ENCODE measurements around the gene GPR26.

The GPR26 gene

GRCh38 chr10:123645615-123646014 is 20.5 kb upstream of the GPR26 start:
- no peak for DNase-seq (ENCODE audit: low read depth)

DNA sequence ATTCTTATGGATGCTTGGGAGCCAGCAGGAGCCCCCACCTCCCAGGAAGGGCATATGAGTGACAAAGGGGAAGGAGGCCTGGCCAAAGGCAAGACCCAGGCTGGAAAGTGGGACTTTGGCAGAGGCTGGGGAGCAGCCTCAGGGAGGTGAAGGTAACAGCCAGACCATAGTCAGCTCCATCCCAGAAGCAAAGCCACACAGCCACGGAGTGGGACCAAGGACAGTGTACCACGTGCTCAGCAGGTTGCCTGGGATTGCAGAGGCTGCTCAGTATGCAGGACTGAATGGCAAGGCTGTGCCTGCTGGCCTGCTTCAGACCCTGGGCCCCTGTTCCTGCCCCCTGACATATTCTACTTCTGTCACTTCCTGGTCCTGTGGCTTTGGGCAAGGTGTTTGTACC is 17.6 kb upstream of the GPR26 start:
- no peak for DNase-seq (ENCODE audit: low read depth)

DNA sequence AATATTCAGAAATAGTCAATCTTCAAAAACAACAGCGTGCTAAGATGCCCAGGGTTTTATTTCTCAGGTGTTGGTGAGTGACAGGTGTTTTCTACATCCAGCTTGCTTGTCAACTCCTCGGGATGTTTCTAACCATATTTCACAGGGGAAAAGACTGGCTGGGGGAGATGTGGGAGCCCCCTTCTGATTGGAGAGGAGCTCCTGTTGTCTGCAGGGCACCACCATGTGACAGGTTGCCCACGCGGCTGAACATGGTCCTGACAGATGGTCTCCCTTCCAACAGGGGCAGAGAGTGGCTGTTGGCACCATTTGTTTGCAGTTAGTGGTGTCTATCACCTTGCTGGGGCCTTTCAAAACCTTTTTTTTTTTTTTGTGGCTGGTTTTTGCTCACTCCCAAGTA is 16.5 kb upstream of the GPR26 start:
- no peak for DNase-seq (ENCODE audit: low read depth)

DNA sequence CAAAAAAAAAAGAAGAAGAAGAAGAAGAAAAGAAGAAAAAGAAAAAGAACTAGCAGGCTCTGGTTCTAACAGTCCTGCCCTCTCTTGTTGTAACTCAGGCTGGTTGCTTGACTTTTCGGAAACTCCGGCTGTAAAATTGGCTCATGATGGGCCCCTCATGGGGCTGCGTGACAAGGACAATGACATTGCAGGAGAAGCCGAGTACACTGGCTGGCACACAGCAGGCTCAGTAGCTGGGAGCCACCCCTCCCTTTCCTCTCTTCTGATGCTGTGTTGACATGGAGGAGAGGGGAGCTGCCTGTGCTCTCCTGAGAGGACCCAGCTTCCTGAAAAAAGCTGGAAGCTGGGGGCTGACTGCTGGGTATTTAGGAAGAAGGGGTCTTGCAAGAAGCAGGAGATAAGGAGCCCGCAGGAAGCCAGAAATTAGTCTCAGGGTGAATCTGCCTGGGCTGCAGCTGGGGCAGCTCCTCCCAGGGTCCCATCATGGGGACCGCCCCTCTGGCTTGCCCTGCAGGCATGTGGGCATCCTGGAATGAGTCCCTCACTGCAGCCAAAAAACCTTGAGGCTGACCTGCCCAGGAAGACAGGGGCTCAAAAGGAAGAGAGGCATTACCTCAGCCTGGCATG is 14.6 kb upstream of the GPR26 start:
- DNase-seq (ENCODE audit: low read depth): no peak

DNA sequence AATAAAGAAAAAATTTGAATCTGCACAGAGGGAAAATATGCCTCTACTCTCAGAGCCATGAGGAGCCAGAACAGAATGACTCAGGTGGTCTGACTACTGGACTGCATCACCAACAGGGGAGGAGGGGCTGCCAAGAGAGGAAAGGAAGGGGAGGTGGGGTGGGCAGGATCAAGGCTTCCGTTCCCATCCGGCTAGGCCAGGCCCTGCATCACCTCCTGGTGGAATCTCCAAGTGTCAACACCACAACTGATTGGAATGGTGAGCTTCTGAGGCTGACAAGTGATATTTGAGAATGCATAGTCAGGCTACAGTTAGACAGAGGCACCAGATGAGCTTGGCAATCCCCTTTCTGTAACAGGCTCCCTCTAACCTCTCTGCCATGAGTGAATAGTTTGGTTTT is 10.4 kb upstream of the GPR26 start:
- no peak for DNase-seq (ENCODE audit: low read depth)

GRCh38 chr10:123663522-123663921 is 2.6 kb upstream of the GPR26 start:
- no peak for DNase-seq (ENCODE audit: low read depth)

DNA sequence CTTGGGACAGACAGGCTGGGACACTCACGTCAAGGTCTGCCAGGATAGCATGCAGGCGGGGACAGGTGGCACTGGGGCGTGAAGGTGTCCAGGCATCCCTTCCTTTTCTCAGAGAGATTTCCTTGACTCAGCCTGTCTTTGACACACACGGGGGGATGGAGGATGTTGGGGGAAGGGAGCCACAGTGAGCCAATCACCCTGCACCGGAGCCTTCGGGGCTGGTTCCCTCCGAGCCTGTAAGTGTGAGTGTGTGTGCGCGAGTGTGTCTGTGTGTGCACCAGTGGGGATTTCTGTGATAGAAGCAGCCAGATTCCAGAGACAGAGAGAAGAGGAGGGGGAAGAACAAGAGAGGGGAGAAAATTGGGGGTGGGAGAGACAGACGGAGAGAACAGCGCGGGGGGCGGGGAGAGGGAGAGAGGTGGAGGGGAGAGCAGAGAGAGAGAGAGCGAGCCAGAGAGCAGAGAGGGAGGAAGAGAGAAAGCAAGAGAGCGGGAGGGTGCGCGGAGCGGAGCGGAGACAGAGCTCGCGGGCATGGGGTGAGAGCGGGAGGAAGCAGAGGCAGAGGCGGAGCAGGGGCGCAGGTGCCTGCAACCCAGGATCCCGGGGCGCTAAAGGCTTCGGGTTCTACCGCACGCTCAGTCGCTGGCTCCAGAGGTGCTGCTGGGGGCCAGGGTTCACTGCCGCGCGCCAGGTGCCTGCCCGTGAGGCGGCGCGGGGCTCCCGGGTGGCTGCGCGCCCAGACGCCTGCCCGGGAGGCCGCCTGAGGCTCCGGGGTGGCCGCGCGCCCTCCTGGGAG is 466 bp upstream of the GPR26 start:
- no peak for DNase-seq (ENCODE audit: low read depth)

GRCh38 chr10:123669886-123670285 is 3.7 kb downstream of the GPR26 start:
- no peak for DNase-seq (ENCODE audit: low read depth)

DNA sequence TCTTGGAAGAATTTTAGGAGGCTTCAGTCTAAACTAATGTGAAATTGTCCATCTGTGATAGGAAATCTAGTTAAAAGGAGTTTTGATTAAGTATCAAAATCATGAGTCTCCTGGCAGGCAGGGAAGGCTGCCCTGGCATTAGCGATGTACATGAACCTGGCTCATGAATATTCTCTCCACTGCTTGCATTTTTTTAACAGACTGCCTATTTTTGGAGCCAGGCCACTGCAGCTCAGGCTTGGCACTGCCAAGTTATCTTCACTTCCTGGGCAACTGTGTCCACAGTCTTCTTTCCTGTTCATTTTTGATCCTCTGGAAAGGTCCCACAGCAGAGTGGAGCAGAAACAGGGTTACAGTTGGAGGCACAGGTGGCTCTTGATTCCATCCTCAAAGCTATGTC is 7.0 kb downstream of the GPR26 start:
- no peak for DNase-seq (ENCODE audit: low read depth)

DNA sequence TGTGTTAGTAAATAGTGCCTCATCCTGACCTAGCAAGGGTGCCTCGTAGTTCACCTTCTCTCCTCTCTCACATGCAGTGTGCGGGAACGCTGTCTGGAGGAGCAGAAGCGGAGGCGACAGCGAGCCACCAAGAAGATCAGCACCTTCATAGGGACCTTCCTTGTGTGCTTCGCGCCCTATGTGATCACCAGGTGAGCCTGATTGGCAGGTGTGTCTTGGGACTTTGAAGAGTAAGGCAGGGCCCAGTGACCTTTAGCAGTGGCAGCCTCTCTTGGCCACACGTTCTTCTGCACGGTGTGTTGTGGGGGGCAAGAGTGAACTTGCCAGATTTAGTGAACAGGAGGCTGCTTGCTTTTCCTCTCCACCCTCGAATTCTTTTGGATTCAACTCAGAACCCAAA is 8.6 kb downstream of the GPR26 start:
- no peak for DNase-seq (ENCODE audit: low read depth)

GRCh38 chr10:123675811-123676210 is 9.7 kb downstream of the GPR26 start:
- DNase-seq (ENCODE audit: low read depth): no peak

- DNase-seq (ENCODE audit: low read depth): no peak
Observed at GRCh38 chr10:123677556-123677955, 11.4 kb downstream of the GPR26 start.

DNA sequence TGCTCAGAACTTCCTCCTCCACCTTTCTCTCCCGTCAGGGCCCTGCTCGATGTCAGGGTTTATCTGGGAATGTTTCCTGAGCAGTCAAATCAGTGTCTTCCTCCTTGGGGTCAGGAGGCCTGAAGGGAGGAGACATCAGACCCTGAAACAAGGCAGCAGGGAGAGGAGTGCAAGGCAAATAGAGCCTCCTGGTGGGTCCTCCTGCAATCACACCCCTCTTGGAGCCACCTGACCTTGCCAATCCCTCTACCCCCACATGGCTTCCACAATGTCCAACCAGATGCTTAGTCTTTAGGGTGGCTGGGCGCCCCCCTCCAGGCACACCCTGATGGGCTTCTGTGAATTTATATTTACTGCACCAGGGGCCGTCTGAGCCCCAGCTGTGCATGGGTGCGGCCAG is 12.2 kb downstream of the GPR26 start:
- DNase-seq (ENCODE audit: low read depth): no peak

GRCh38 chr10:123681285-123681684 is 15.1 kb downstream of the GPR26 start:
- DNase-seq (ENCODE audit: low read depth): no peak

DNA sequence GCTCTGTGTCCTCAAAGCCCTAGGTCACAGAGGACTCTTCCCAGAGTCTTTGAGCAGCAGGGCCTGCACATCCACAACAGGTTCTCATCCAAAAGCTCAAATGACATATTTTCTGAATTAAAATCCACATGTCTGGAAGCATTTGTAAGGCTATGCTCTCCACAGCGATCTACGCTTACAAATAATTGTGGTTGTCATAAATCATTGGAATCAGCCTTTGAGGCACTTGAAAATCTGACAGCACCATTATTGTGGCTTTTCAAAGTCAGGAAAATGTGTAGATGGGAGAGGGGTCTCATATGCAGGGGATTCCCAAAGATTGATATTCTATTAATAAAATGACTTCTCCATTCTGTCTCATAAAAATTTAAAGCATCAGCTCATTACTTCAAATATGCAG is 16.3 kb downstream of the GPR26 start:
- no peak for DNase-seq (ENCODE audit: low read depth)

DNA sequence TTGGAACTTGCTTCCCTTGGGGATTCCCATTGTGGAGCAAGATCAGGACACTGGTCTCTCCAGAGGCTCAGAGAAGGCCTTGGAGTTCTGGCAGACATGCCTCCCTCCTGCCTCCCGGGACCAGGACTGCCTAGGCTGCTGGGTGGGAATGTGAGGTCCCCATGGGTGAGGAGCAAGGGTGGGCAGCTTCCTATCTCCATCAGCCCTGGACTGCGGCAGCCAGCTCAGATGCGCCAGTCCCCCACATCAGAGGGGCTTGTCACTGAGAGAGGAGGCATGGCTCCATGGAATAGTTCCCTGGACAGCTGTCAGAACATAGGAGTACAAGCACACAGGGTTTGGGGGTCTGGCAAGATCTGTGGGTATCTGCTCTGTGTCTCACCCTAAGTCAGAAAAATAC is 17.3 kb downstream of the GPR26 start:
- no peak for DNase-seq (ENCODE audit: low read depth)

DNA sequence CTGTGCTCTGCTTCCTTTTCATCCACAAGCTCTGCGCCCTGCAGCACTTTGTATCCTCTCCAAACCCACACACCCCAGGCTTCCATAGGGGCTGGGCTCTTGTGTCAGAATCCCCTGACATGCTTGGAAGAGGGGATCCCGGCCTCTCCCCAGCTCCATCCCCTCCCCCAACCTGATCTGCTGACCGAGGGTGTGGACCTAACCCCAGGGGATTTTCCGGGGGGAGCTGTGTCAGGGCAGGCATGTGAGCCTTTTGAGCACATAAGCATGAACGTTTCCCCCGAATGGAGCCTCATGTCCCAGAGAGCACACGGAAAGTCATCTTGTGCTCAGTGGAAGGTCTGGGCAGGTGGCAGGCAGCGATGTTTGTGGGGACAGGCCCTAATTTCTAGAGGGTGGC is 17.7 kb downstream of the GPR26 start:
- DNase-seq (ENCODE audit: low read depth): no peak

GRCh38 chr10:123685260-123685659 is 19.1 kb downstream of the GPR26 start:
- no peak for DNase-seq (ENCODE audit: low read depth)

- no peak for DNase-seq (ENCODE audit: low read depth)
Observed at GRCh38 chr10:123687758-123688157, 21.6 kb downstream of the GPR26 start.

GRCh38 chr10:123689880-123690279 is 23.7 kb downstream of the GPR26 start:
- no peak for DNase-seq (ENCODE audit: low read depth)

DNA sequence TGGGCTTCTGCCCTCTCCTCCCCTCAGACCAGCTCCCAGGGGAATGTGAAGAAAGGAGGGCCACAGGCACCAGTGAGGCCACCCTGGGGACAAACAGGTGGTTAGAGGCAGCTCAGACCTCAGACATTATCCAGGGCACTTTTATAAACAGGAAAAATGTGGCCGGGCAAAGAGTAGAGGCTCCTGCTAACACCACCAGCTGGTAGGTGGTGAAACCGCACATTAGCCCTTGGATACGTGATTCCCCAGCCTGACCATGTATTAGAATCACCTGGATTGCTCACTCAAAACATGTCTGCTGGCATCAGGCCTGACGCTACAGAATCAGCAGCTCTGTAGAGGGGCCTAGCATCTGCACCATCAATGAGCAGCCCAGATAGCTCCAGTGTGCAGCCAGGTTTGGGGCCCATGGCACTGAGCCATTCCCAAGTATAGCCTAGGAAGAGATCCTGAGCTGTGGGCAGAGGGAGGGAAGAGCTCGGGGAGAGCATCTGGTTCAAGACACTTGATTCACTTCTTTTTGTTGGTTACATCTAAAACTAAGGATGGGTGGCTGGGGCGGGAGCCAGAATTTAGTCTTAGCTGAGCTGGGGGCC is 37.1 kb downstream of the GPR26 start:
- no peak for DNase-seq (ENCODE audit: low read depth)

DNA sequence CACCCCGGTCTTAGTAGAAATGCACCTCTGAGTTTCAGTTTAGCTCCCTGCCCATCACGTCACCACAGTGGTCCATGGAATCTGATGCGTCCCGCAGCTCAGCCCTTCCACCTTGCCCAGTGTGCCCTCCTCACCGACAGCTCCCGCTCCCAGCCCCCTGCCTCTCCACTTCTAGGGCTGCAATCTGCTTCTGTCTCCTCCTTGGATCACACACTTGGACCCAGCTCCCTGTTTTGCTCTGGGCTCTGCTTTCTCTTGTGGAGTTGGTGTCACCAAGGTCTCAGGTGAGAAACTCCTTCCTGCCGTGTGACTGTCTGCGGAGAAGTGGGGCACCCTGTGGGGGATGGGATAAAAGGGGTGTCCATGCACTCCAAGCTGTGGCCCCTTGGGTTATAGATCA is 37.9 kb downstream of the GPR26 start:
- no peak for DNase-seq (ENCODE audit: low read depth)

- no peak for DNase-seq (ENCODE audit: low read depth)
Observed at GRCh38 chr10:123704812-123705211, 38.7 kb downstream of the GPR26 start.

GRCh38 chr10:123706236-123706635 is 40.1 kb downstream of the GPR26 start:
- no peak for DNase-seq (ENCODE audit: low read depth)

Data from CMK (cell line).